SU-DHL-6 (cell line): ENCODE data around the gene ST6GALNAC3.

ENCODE experiments used
- H2AFZ ChIP-seq: fragments of 200-600 bp; sonication (generic); 2 replicates; pipeline ENCODE4 v1.6.1; 2014; ENCODE audit warnings: low read depth, mild to moderate bottlenecking, moderate library complexity, mixed read lengths, antibody characterized with exemption, low read length; ENCODE audit not compliant: severe bottlenecking
- H3F3A ChIP-seq: fragments of 200-600 bp; shearing (Covaris generic); 2 replicates; pipeline ENCODE4 v1.6.0; 2016; ENCODE audit warnings: antibody characterized with exemption, mild to moderate bottlenecking; ENCODE audit not compliant: insufficient read depth
- H3K27ac ChIP-seq: fragments of 200-600 bp; sonication (generic); 2 replicates; pipeline ENCODE4 v1.5.1; 2016; ENCODE audit warnings: low read depth, mild to moderate bottlenecking, low read length, moderate library complexity, mixed read lengths
- H3K27me3 ChIP-seq: fragments of 200-600 bp; sonication (generic), shearing (Covaris generic); 2 replicates; pipeline ENCODE4 v1.6.0; 2014; ENCODE audit warnings: mild to moderate bottlenecking, low read length
- H3K36me3 ChIP-seq: fragments of 200-600 bp; sonication (generic); 2 replicates; pipeline ENCODE4 v1.6.1; 2014; ENCODE audit warnings: mild to moderate bottlenecking, low read length, mixed read lengths
- H3K4me2 ChIP-seq: fragments of 300-600, 200-600 bp; shearing (Covaris generic), sonication (generic); 2 replicates; pipeline ENCODE4 v1.6.0; 2014; ENCODE audit warnings: low read length, low read depth, mild to moderate bottlenecking; ENCODE audit not compliant: poor library complexity, severe bottlenecking
- H3K4me3 ChIP-seq: fragments of 200-600 bp; sonication (generic); 2 replicates; pipeline ENCODE4 v1.5.1; 2014; ENCODE audit warnings: antibody characterized with exemption, low read length, mild to moderate bottlenecking, mixed read lengths; ENCODE audit not compliant: insufficient read depth, poor library complexity, severe bottlenecking
- H3K79me2 ChIP-seq: fragments of 200-600 bp; sonication (generic); 2 replicates; pipeline ENCODE4 v1.6.1; 2014; ENCODE audit warnings: mild to moderate bottlenecking, low read length, moderate library complexity; ENCODE audit not compliant: insufficient read depth
- H3K9ac ChIP-seq: fragments of 200-600 bp; sonication (generic); 2 replicates; pipeline ENCODE4 v1.7.0; 2014; ENCODE audit warnings: mild to moderate bottlenecking, low read length
- H3K9me2 ChIP-seq: fragments of 200-600 bp; sonication (generic); replicated peaks from 2 replicates; pipeline ENCODE4 v1.6.1; 2014; ENCODE audit warnings: low read length; ENCODE audit not compliant: insufficient read depth
- H3K9me3 ChIP-seq: fragments of 200-600 bp; sonication (generic); 2 replicates; pipeline ENCODE4 v1.6.1; 2014; ENCODE audit warnings: low read length, mixed read lengths; ENCODE audit not compliant: insufficient read depth
- H4K20me1 ChIP-seq: fragments of 200-600 bp; sonication (generic); 2 replicates; pipeline ENCODE4 v1.6.1; 2014; ENCODE audit warnings: low read depth, mild to moderate bottlenecking, antibody characterized with exemption, low read length, moderate library complexity, mixed read lengths
- EZH2phosphoT487 ChIP-seq: fragments of 200-600 bp; sonication (generic), shearing (Covaris generic); conservative IDR thresholded peaks from 2 replicates; pipeline ENCODE4 v1.6.1; 2018; ENCODE audit warnings: mild to moderate bottlenecking, antibody characterized with exemption, low read length, moderate library complexity, mixed read lengths
- TF ChIP-seq, protein P1 (sequence below): fragments of 200-600 bp; sonication (generic); IDR thresholded peaks from one replicate; pipeline ENCODE4 v1.5.1; 2017; ENCODE audit warnings: antibody characterized with exemption, mild to moderate bottlenecking, low read length, moderate library complexity; ENCODE audit not compliant: insufficient read depth, poor library complexity, severe bottlenecking

The ST6GALNAC3 gene

DNA sequence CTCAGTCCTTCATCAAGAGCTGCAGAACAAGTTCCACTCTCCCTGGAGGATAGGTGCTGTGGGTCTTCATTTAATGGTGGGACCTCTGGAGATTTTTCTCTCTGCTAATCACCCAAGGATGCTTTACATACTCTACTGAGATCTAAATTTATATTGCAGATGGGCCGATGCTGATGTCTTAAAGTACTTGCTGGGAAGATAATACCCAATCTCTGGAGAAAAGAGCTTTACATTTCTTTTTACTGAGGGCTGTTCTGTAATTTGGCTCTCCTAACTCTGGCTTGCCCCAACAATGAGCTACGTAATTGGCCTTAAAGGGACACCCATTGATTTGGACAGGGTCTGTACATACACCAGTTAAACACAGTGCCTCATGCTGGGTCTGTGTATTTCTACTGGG, 86.9 kb downstream of the ST6GALNAC3 start:
- Histone ChIP-seq H3K36me3 (no peaks in the 10 kb centered on the region), H2AFZ (no peak overlapping the region), H3K9me3 (no peaks in the 10 kb centered on the region), H3K27me3 (no peaks in the 10 kb centered on the region), H3K79me2 (no peaks in the 10 kb centered on the region), H3K4me3 (no peak overlapping the region), H4K20me1 (no peaks in the 10 kb centered on the region), H3K27ac (no peak overlapping the region), H3K9ac (no peak overlapping the region), H3K9me2 (no peaks in the 10 kb centered on the region), H3F3A (no peaks in the 10 kb centered on the region), H3K4me2 (no peak overlapping the region)
- TF ChIP-seq, protein P1, sequence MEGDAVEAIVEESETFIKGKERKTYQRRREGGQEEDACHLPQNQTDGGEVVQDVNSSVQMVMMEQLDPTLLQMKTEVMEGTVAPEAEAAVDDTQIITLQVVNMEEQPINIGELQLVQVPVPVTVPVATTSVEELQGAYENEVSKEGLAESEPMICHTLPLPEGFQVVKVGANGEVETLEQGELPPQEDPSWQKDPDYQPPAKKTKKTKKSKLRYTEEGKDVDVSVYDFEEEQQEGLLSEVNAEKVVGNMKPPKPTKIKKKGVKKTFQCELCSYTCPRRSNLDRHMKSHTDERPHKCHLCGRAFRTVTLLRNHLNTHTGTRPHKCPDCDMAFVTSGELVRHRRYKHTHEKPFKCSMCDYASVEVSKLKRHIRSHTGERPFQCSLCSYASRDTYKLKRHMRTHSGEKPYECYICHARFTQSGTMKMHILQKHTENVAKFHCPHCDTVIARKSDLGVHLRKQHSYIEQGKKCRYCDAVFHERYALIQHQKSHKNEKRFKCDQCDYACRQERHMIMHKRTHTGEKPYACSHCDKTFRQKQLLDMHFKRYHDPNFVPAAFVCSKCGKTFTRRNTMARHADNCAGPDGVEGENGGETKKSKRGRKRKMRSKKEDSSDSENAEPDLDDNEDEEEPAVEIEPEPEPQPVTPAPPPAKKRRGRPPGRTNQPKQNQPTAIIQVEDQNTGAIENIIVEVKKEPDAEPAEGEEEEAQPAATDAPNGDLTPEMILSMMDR: no peak
- no peak for TF ChIP-seq EZH2phosphoT487

DNA sequence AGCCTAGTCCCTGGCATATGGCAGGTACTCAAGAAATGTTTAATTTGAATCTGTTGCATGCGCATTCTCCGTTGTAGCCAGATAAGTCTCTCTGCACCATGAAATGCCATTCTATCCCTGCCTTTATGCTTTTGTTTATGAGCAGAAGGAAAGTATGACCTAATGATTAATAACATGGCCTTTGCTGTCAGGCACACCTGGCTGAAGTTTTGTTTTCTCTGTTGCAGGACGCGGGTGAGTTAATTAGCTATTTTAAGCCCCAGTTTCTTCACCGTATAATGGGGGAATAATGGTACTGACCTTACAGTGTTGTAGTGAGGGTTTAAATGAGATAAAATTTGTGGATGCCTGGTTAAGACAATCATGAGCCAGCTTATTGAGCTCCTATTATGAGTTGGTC, 87.7 kb downstream of the ST6GALNAC3 start:
- Histone ChIP-seq H3K27ac (no peak overlapping the region), H3F3A (no peaks in the 10 kb centered on the region), H3K9me2 (no peaks in the 10 kb centered on the region), H3K79me2 (no peaks in the 10 kb centered on the region), H3K9ac (no peak overlapping the region), H4K20me1 (no peaks in the 10 kb centered on the region), H3K4me2 (no peak overlapping the region), H2AFZ (no peak overlapping the region), H3K4me3 (no peak overlapping the region), H3K36me3 (no peaks in the 10 kb centered on the region), H3K27me3 (no peaks in the 10 kb centered on the region), H3K9me3 (no peaks in the 10 kb centered on the region)
- TF ChIP-seq, protein P1: no peak
- no peak for TF ChIP-seq EZH2phosphoT487

DNA sequence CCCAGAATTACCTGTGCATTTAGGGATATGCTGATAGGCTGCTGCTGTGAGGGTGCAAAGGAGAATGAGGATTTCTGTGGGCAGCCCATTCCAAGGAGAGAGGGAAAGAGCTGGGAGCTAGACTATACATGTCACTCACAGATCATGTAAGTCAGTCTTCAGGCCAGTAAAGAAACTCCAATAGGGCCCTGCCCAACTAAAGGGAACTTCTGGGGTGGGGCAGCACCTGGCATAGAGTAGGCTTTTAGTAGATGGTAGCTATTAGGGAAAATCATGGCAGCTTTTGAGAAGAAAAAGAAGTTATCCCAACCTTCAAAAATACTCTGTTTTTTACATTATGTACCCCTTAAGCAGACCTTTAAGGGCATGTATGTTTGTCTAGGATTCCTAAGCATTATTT, 89.6 kb downstream of the ST6GALNAC3 start:
- Histone ChIP-seq H4K20me1 (no peaks in the 10 kb centered on the region), H3K4me2 (no peak overlapping the region), H3K79me2 (no peaks in the 10 kb centered on the region), H2AFZ (no peak overlapping the region), H3K36me3 (no peaks in the 10 kb centered on the region), H3K9me2 (no peaks in the 10 kb centered on the region), H3K27ac (no peak overlapping the region), H3K9ac (no peak overlapping the region), H3K4me3 (no peak overlapping the region), H3K27me3 (no peaks in the 10 kb centered on the region), H3F3A (no peaks in the 10 kb centered on the region), H3K9me3 (no peaks in the 10 kb centered on the region)
- TF ChIP-seq, protein P1: no peak
- no peak for TF ChIP-seq EZH2phosphoT487

DNA sequence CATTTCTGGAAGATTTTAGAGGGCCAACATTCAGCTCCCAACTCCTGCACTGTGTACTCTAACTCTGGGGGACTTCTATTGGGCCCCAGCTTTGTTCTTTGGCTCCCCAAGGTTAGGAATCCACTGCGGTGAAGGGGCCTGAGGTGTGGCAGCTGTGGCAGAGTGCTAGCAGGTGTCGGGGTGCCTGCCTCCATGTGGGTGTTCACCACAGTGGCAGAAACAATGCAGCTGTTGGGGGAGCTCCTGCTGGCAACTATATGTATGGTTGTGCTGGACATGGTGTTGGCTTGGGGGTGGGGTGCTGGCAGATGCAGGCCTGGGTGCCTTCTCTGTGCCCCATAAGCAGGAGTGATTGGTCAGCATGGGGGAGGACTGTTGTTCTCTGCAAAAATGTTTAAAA, 95.5 kb downstream of the ST6GALNAC3 start:
- no peak overlapping the region for H3K4me3 ChIP-seq
- H3K79me2 ChIP-seq: no peaks in the 10 kb centered on the region
- no peak overlapping the region for H2AFZ ChIP-seq
- H3K27ac ChIP-seq: no peak overlapping the region
- H3K9me3 ChIP-seq: no peaks in the 10 kb centered on the region
- TF ChIP-seq, protein P1: no peak
- no peak for TF ChIP-seq EZH2phosphoT487
- H3K4me2 ChIP-seq: no peak overlapping the region
- no peaks in the 10 kb centered on the region for H3K9me2 ChIP-seq
- no peaks in the 10 kb centered on the region for H4K20me1 ChIP-seq
- no peaks in the 10 kb centered on the region for H3K36me3 ChIP-seq
- no peak overlapping the region for H3K9ac ChIP-seq
- H3K27me3 ChIP-seq: no peaks in the 10 kb centered on the region
- H3F3A ChIP-seq: no peaks in the 10 kb centered on the region
